H54 (cell line): Measurements from ENCODE around the gene TTLL10.
A peak's percentile ranks its signal among the peaks of the same experiment; 100 is the strongest.

Experiments used
- DNase-seq: peaks from one replicate; pipeline ENCODE4 v3.0.0; 2011; ENCODE audit warnings: low spot score, mixed read lengths; ENCODE audit not compliant: insufficient read length
- FAIRE-seq: peaks from 3 replicates; lab custom pipeline; 2011; peaks lifted over from hg19 to GRCh38; lab: Jason Lieb, UNC
- POLR2A ChIP-seq: IDR thresholded peaks from 2 replicates; pipeline ENCODE4 v1.6.1; 2011; ENCODE audit warnings: low read depth, mild to moderate bottlenecking, low read length

Gene TTLL10

DNA sequence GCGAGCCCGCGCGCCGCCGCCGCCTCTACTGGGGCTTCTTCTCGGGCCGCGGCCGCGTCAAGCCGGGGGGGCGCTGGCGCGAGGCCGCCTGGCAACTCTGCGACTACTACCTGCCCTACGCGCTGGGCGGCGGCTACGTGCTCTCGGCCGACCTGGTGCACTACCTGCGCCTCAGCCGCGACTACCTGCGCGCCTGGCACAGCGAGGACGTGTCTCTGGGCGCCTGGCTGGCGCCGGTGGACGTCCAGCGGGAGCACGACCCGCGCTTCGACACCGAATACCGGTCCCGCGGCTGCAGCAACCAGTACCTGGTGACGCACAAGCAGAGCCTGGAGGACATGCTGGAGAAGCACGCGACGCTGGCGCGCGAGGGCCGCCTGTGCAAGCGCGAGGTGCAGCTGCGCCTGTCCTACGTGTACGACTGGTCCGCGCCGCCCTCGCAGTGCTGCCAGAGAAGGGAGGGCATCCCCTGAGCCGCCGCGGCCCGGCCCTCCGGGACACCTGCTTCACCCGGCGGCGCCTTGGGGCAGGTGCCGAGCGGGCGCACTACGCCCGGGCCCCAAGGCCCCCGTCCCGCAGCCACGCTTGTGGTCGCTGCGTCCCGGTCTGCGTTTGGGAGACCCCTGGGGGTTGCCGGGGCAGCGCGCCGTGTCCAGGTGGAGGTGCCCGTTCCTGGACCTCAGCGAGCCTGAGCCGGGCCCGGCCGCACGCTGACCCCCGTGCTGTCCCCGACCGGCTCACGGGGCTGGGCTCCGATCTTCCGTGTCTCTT is 59.3 kb downstream of the TTLL10 start:
- TF ChIP-seq POLR2A: no peak
- no peak for DNase-seq
- FAIRE-seq: no peak

DNA sequence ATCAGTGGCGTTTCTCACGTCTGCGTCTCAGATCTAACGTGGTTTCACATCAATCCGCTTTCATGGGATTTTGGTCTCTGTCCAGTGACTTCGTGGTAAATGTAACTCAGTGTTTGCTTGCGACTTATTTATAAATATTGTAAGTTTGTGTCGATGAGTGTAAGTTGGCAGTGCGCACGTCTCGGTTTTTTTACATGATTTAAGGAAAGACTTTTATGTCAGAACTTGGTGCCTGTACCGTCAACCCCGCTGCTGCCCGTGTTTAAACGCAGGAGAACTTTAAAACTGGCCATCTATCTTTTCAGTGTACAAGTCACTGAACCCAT is 59.9 kb downstream of the TTLL10 start:
- no peak for TF ChIP-seq POLR2A

DNA sequence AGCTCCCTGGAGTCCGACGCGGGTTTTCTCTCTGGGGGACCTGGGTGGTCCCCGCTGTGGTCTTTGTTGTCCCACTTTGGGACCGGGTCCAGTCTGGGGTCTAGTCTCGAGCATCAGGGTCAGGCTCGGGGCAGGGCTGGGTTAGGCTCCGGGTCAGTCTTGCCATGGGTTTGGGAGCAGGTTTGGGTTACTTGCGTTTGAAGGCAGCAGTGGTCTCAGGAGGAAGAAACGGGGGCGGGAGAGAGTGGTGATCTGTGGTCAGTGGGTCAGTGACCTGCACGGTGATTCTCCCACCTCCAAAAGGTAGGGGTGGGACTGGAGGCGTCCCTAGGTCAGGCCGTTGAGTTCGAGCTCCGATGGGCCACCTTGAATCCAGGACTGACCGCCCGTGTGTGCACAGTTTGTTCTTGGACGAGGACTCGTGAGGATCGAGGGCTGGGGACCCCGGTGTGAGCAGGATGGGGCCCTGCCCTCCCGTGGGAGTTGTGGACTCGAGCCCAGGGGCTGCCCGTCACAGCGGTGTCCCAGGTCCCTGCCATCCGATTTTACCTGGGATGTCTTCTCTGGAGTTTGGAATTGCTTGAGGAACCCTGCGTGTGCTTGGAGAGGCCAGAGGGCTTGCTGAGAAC is 60.6 kb downstream of the TTLL10 start:
- TF ChIP-seq POLR2A: no peak
- FAIRE-seq: no peak
- DNase-seq: no peak

More for the DNA sequence above, 59.9 kb downstream of the TTLL10 start:
- DNase-seq (no peak), FAIRE-seq (no peak)

DNA sequence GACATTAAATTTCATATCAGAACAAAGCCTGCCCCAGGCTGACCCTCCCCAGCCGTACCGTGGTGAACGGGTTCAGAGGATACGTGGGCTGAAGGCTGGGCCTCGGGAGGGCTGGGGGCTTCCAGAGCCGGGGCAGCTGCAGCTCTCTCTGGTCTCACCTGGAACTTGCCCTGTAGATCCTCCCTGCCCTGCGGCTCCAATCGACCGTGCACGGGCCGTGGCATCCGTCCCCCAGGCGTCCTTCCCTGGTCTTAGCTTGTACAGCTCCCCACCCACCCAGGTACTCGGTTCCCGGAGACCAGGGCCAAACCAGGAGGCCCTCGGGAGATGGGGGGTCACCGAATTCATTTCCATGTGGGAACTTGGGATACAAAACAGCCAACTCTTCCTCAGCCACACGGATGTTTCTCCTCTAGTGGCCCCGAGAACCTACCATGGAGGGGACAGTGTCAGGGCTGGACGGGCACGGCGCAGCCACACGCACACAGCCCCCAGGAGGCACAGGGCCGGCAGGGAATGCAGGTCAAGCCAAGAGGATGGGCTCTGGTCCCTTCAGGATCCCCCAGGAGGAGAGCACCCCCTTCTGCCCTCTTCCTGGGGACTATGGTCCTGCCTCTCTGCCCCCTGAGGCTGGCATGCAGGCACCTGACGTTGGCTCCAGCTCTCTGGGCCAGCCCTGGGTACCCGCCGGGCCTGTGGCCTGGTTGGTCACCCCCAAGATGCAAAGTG is 61.5 kb downstream of the TTLL10 start:
- no peak for TF ChIP-seq POLR2A
- FAIRE-seq (no peak), DNase-seq (no peak)

DNA sequence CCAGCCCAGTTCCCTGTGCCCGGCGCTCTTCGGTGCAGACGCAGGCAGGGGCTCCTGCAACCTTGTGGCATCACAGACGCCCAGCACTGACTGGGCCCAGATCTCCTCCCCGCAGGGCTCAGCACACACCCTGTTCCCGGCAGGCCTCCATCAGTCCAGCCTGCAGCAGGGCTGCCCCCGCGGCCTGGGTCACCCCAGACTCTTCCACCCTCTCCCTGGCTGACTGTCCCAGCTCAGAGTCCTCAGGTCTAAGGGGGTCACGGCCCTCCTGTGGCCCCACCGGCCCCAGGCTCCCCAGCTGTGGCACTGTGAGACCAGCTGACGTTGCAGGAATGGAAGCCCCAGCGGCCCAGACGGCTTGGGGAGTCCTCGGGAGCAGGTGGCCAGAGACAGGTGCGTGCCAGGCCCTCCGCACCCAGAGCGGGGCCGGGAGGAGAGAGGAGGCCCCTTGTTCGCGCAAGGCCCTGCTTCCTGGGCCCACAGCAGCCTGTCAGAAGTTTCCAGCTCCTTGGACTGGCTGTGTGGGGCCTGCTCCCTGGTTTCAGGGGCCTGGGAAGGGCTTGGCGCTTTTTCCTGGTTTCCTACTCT is 62.6 kb downstream of the TTLL10 start:
- DNase-seq: no peak
- no peak for TF ChIP-seq POLR2A
- no peak for FAIRE-seq

DNA sequence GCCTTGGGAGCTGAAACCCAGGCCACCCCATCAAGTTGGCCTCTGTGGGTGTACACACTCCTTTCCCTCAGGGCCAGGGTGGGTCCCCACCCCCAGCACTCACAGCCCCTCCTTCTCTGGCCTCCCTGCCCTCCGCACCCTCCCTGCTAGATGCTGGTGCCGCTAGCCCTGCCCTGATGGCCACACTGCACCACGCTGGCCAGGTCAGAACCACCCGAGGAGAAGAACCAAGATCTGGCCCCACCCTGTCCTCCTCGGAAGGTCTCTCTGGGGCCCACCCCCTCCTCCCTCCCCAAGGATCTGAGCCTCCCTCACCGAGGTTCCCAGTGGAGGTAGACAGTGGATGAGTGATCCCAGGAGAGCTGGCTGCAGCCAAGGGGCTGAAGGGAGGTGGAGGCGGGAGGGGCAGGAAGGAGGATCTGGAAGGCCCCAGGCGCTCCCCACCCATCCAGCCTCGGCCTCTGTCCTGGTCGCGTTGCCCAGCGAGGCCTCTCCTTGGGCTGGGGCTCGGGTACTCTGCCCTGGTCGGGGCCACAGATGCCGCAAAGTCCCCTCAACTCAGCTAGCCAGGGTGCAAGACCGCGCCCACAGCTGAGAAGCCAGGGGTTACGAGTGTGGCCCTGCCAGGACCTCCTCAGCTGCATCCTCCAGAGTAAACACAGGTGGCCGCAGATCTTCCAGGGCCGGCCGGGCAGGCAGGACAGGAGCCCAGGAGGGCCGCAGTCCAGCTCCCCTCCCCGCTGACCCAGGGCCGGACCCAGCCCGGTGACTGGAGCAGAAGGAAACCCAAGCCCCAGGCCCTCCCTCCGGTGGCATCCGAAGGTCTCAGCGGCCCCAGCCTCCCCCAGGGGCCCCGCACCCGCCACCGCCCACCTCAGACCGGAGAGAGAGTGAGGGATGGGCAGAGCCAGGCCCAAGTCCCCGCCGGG is 63.5 kb downstream of the TTLL10 start:
- DNase-seq (no peak), FAIRE-seq (no peak)
- TF ChIP-seq POLR2A: 0 out of 2 replicates have a peak, but pooled peaks have one; percentile 9

DNA sequence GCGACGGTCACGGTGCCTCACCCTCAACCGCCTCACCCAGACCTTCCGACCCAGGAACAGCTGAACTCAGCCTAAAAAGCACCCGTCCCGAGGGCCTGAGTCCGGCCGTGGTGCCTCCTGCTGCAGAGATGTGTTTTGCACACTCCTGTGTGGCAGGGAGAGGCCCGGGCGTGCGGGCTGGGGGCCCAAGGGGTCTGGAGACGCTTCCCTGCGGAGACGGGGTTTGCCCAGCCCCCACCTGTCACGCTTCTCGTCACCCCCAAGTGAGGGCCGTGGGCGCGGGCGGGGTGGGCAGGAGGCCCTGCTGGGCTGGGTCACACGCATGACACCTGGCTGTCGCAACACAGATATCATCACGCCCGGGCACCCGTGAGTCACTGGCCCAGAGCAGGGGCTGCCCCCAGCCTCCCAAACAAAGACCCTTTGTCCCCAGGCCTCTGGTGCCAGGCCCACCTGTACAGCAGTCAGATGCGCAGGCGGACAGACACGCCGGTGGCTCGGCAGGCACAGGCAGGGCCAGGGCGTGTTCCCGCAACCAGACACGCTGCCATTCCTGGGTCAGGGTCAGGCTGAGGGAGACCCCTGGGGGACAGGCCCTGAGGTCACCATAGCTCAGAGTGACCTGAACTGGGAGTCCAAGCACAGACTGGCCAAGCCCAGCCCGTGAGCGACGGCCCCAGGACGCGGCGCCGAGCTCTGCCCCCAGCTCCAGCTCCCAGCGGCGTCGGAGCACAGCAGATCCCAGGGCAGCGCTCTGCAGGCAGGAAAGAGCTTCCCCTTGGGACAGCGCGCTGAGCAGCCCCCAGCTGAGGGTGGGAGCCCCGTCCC is 64.4 kb downstream of the TTLL10 start:
- TF ChIP-seq POLR2A: no peak
- FAIRE-seq (no peak), DNase-seq (no peak)

DNA sequence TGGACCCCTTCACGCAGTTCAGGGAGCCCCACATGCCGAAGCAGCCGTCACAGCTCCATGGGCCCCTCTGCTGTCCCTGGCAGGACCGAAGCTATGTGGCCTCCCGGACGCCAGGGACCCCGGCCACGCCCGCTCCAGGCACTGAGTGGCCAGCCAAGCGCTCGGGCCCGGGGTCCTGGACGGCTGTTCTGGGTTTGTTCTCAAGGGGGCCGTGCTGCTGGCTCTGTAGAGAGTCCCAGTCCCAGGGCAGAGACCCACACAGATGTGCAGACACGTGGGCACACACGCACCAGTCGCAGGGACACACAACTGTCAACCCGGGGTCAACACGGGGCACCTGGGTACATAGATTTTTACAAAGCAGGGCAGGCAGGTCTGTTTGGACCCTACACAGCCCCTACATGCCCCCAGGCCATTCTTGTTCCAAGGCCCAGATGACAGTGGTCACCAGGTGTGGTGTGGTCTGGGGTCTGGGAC is 65.1 kb downstream of the TTLL10 start:
- DNase-seq (no peak), FAIRE-seq (no peak)
- TF ChIP-seq POLR2A: no peak

DNA sequence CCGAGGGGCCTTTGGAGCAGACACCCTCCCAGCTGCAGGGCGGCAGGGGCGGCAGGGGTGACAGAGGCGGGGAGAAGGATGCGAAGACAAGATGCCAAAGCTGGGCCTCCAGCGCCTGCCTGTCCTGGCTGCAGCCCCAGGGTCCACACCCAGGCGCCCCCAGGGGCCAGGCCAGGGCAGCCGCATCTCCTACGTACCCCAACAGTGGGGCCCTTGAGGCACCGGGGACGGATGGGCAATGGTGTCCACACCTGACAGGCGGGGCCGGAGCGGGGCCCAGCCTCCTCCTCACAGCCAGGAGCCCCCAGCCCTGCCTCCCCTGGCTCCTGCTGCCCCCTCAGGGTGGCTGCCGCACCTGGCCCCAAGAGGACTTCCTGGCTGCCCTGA is 65.5 kb downstream of the TTLL10 start:
- DNase-seq (no peak), FAIRE-seq (no peak)
- TF ChIP-seq POLR2A: no peak

DNA sequence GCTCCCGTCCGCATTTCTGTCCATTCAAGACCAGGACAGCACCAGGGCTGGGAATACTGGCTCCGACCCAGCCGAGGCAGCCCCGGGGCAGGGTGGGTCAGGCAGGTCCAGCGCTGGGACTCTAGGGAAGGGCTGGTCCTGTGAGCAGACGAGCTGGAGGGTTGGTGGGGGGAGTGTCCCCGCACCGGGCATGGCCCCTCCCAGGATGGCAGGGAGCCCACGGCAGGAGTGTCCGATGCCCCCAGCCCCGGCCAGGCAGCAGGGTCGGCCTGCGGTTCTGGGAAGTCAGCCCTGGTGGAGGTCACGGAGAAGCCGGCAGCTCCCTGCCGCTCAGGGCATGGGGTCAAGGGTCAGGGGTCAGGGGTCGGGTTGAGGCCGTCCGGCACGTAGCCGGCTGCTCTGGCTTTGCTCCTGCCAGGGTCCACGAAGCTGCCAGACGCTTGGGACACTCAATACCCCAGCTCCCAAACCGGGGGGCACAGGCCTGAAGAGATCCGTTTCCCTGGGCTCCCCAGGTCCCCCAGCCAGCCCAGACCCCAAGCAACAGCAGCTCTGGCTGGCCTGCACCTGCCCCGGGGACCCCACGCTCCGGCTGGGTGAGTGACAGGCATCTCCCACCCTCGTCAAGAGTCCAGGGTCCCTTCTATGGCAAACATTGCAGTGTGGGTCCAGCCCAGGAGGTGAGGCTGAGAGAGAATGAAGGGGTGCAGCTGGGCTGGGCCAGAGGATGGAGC is 66.1 kb downstream of the TTLL10 start:
- DNase-seq: no peak
- FAIRE-seq: no peak
- TF ChIP-seq POLR2A: no peak

DNA sequence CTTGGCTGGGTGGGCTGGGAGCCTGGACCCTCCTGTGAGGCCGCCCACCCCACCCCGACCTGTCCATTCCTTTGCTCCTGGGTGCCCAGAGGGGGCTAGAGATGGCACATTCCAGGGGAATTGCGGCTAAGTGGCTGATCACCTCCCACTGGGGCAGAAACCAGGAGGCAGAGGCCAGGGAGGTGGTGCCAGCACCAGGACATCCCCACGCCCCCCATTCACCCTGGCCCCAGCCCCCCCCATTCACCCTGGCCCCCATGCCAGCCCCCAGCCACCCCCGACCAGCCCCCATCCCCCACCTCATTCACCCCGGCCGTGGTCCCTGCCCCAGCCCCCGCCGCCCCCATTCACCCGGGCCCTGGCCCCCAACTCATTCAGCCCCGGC is 66.7 kb downstream of the TTLL10 start:
- no peak for TF ChIP-seq POLR2A
- FAIRE-seq: no peak

More for the DNA sequence above, 66.7 kb downstream of the TTLL10 start:
- DNase-seq: no peak
